Caco-2 (cell line): Measurements from ENCODE around the gene TREML2. TPM values are rescaled to one million over a fixed set of nuclear protein-coding genes. Genes with fewer than 3 reads are reported as not detected.

Experiments used
- BruUV-seq: library from RNA; stranded (reverse); fragments of 400-500 nt; replicated peaks from 2 replicates; lab custom pipeline; 2021; lab: Mats Ljungman, UMichigan
- CTCF ChIA-PET: fragments of 300-600 bp; sonication (Branson Sonifier 250); formaldehyde crosslinking; loops from one replicate; lab custom pipeline; 2022; ENCODE audit warnings: antibody characterized with exemption; lab: Charles Lee
- POLR2A ChIA-PET: fragments of 300-600 bp; sonication (Branson Sonifier 250); formaldehyde crosslinking; loops from one replicate; lab custom pipeline; 2022; ENCODE audit warnings: antibody characterized with exemption; lab: Charles Lee
- DNase-seq, 2 experiments: peaks; one replicate each; pipeline versions ENCODE4 v3.0.0 to v3.0.0-alpha.2; 2020 to 2022
- H3K27me3 ChIP-seq: replicated peaks from 2 replicates; pipeline ENCODE4 v1.6.0; 2011; ENCODE audit warnings: low read length; ENCODE audit not compliant: control insufficient read depth, insufficient read depth
- H3K36me3 ChIP-seq: 2 replicates; pipeline ENCODE4 v1.5.1; 2011; ENCODE audit warnings: low read length; ENCODE audit not compliant: control insufficient read depth, insufficient read depth
- H3K4me1 ChIP-seq: fragments of 250-450 bp; sonication (Bioruptor Pico); 2 replicates; pipeline ENCODE4 v1.5.1; 2020; ENCODE audit warnings: mild to moderate bottlenecking
- H3K4me3 ChIP-seq: 2 replicates; pipeline ENCODE4 v1.5.1; 2011; ENCODE audit warnings: low read depth, mild to moderate bottlenecking, control low read depth, low read length
- H3K9me3 ChIP-seq: fragments of 250-450 bp; sonication (Bioruptor Pico); 2 replicates; pipeline ENCODE4 v1.5.1; 2020; ENCODE audit warnings: mild to moderate bottlenecking, moderate library complexity
- H3K27ac Mint-ChIP-seq: one replicate; pipeline ENCODE4 v1.8.0; 2022; ENCODE audit warnings: mixed read lengths; ENCODE audit not compliant: unreplicated experiment
- H3K27me3 Mint-ChIP-seq: one replicate; pipeline ENCODE4 v1.8.0; 2022; ENCODE audit warnings: mixed read lengths; ENCODE audit not compliant: insufficient read depth, unreplicated experiment
- H3K36me3 Mint-ChIP-seq: one replicate; pipeline ENCODE4 v1.8.0; 2022; ENCODE audit warnings: mild to moderate bottlenecking, mixed read lengths; ENCODE audit not compliant: insufficient read depth, unreplicated experiment
- H3K4me1 Mint-ChIP-seq: one replicate; pipeline ENCODE4 v1.8.0; 2022; ENCODE audit warnings: low read depth, mixed read lengths; ENCODE audit not compliant: unreplicated experiment
- H3K4me3 Mint-ChIP-seq: one replicate; pipeline ENCODE4 v1.8.0; 2022; ENCODE audit warnings: mild to moderate bottlenecking, moderate library complexity, mixed read lengths; ENCODE audit not compliant: unreplicated experiment
- H3K9me3 Mint-ChIP-seq: one replicate; pipeline ENCODE4 v1.8.0; 2022; ENCODE audit warnings: mixed read lengths; ENCODE audit not compliant: unreplicated experiment
- CTCF ChIP-seq, 2 experiments: fragments of 200-600 bp in 1 of 2; IDR thresholded peaks; 1 replicate in 1 of 2; 2 replicates in 1 of 2; pipeline versions ENCODE4 v1.5.1 to v1.8.0; 2011 to 2022; ENCODE audit warnings: antibody characterized with exemption in 1 of 2, control low read depth in 1 of 2, inconsistent platforms in 1 of 2, low read depth in 1 of 2, low read length in 1 of 2, mild to moderate bottlenecking in 1 of 2, moderate library complexity in 1 of 2; ENCODE audit not compliant: insufficient read depth in 1 of 2, severe bottlenecking in 1 of 2, unreplicated experiment in 1 of 2
- intact Hi-C: fragments of 100-400 bp; cut with micrococcal nuclease; formaldehyde crosslinking; loops from one replicate; pipeline ENCODE4 v1.10.0; 2022; ENCODE audit not compliant: unreplicated experiment
- total RNA-seq: library from RNA; stranded (reverse); gene quantifications from 2 replicates; pipeline ENCODE4 v1.2.3, GENCODE V29; 2022

The TREML2 gene
- total RNA-seq, 1 experiment from 2014 or later = not detected

- H3K4me1 Mint-ChIP-seq = no peaks in the 10 kb centered on the region
- no peak within 1 kb of the TSS for H3K27ac Mint-ChIP-seq
- Histone ChIP-seq H3K9me3 (no peaks in the 10 kb centered on the region), H3K4me3 (no peak within 1 kb of the TSS), H3K27me3 (no peaks in the 10 kb centered on the region; the same call in 1 of the 2 replicates), H3K4me1 (no peaks in the 10 kb centered on the region), H3K36me3 (no peaks in the 10 kb centered on the region)
- peaks cover 32% of the 10 kb centered on the region for H3K27me3 Mint-ChIP-seq
- no peak for DNase-seq
- H3K9me3 Mint-ChIP-seq = no peaks in the 10 kb centered on the region
- no peak for TF ChIP-seq CTCF (IDR thresholded peaks at IDR 0.05; ENCODE audit: insufficient read depth in 1 of 2, low read depth in 1 of 2, low read length in 1 of 2, severe bottlenecking in 1 of 2, unreplicated experiment in 1 of 2)
- no TSS peak for BruUV-seq
- ChIA-PET CTCF (no interaction called here), POLR2A (no interaction called here)
- intact Hi-C loops = no loop called here
- no peak within 1 kb of the TSS for H3K4me3 Mint-ChIP-seq
- H3K36me3 Mint-ChIP-seq = no peaks in the 10 kb centered on the region
These were observed 27.1 kb upstream of the TREML2 start, which contains the start of gene TREML4 for GRCh38 chr6:41228096-41228495. Gene TREML4 (plus strand): TSS chr6:41228349. CDS start chr6:41228428, 79 bp downstream.

DNA sequence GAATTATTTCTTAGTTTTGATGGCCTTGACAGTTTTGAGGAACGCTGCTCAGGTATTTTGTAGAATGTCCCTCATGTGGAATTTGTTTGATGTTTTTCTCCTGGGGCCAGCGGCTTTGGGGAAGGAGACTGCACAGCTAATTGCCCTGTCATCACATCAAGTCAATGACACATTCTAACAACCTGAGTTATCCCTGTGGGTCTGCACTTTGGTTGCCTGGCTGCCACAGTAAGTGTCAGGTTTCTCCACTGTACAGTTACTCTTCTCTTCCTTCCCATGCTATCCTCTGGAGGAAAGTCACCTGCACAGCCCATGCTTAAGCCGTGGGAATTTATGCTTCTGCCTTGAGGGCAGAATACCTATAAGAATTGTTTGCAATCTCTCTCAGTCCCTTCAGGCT is 25.8 kb upstream of the TREML2 start:
- Histone ChIP-seq H3K4me3 (no peak overlapping the region), H3K36me3 (no peaks in the 10 kb centered on the region), H3K4me1 (no peaks in the 10 kb centered on the region), H3K27me3 (no peaks in the 10 kb centered on the region; the same call in 1 of the 2 replicates), H3K9me3 (no peaks in the 10 kb centered on the region)
- Mint-ChIP-seq H3K4me1 (no peaks in the 10 kb centered on the region), H3K27me3 (peaks cover 28% of the 10 kb centered on the region), H3K27ac (no peak overlapping the region), H3K9me3 (no peaks in the 10 kb centered on the region), H3K36me3 (no peaks in the 10 kb centered on the region), H3K4me3 (no peak overlapping the region)
- no TSS peak for BruUV-seq
- DNase-seq = no peak
- CTCF ChIA-PET = no interaction called here
- POLR2A ChIA-PET = no interaction called here
- no peak for TF ChIP-seq CTCF (IDR thresholded peaks at IDR 0.05; ENCODE audit: insufficient read depth in 1 of 2, low read depth in 1 of 2, low read length in 1 of 2, severe bottlenecking in 1 of 2, unreplicated experiment in 1 of 2)
- intact Hi-C loops = no loop called here

GRCh38 chr6:41224800-41225199 is 23.9 kb upstream of the TREML2 start:
- H3K4me1 Mint-ChIP-seq = no peaks in the 10 kb centered on the region
- no peak overlapping the region for H3K4me3 Mint-ChIP-seq
- peaks cover 5% of the 10 kb centered on the region; the same call in 1 of the 2 replicates for H3K9me3 ChIP-seq
- no peaks in the 10 kb centered on the region for H3K36me3 ChIP-seq
- H3K27ac Mint-ChIP-seq = no peak overlapping the region
- no peaks in the 10 kb centered on the region for H3K36me3 Mint-ChIP-seq
- DNase-seq = no peak
- H3K9me3 Mint-ChIP-seq = no peaks in the 10 kb centered on the region
- TF ChIP-seq CTCF (IDR thresholded peaks at IDR 0.05; ENCODE audit: insufficient read depth in 1 of 2, low read depth in 1 of 2, low read length in 1 of 2, severe bottlenecking in 1 of 2, unreplicated experiment in 1 of 2) = no peak
- no TSS peak for BruUV-seq
- H3K4me1 ChIP-seq = no peaks in the 10 kb centered on the region
- H3K27me3 ChIP-seq = no peaks in the 10 kb centered on the region; the same call in 1 of the 2 replicates
- H3K4me3 ChIP-seq = no peak overlapping the region
- H3K27me3 Mint-ChIP-seq = peaks cover 17% of the 10 kb centered on the region
- ChIA-PET CTCF (no interaction called here), POLR2A (no interaction called here)
- intact Hi-C loops = no loop called here
